COLO668 (cell line): Measurements from ENCODE around the gene ZNF143.
"Not testable (repeated sequence)": the region's sequence is repeated elsewhere in the genome, so short reads cannot be mapped to it uniquely, and the experiment has no call there.

Source experiments
- DNase-seq: peaks from one replicate; lab custom pipeline; 2025; ENCODE audit not compliant: unreplicated experiment; lab: John Stamatoyannopoulos, UW

ZNF143 gene

DNA sequence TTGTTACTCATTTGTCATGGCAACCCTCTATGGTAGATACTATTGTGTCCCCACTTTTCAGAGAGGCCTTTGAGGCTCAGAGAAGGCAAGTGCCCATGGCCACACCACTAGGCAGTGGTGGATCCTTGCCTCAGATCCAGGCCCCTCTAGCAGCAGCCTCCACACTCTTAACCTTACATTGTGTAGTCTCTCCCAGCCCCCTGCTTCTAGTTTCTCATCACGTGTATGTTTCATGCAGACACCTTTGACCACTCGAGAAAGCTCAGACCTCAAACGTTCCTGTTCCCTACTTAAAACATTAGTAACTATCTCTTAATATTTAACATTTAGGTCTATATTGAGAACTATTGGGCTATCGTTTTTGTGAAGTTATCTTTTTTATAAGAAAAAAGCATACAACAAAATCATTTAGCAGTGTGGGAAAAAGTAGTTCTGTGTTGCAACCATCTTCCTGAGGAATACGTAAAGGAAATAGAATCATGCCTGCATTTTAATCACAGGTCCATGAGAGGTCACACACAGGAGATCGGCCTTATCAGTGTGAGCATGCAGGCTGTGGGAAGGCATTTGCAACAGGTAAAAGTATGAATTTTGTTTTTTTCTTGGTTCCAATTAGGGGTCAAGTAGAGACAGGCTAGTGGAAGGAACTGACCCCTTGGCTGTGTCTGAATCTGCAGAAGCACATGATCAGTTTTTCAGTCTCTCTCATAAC, 35.1 kb downstream of the ZNF143 start:
- no peak for DNase-seq

DNA sequence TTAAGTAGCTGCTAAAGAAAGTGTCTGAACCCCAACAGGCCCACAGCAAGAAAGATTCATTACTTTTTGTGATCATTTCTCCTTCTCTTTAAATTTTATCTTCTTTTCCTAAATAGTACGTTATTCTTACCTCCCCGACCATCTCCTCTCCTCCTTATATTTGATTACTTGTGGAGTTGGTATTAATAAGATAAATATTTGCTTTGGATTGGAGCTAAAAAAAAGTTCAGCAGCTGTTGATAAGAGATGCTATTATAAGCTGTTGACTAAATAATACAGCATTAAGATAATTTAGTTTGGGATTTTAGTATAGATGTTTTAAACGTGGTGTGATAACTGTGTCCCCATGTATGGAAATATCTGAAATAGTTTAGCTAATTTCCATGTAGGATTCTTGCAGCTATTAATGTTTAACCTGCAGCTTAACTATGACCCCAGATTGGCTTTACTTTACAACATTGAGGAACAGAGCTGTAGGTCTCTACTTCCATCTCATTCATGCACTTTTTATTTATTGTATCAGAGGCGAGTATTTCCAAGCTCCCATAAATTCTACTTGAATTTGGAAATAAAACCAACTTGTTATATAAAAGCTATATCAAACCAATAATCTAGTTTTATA, 37.8 kb downstream of the ZNF143 start:
- DNase-seq, result no peak

DNA sequence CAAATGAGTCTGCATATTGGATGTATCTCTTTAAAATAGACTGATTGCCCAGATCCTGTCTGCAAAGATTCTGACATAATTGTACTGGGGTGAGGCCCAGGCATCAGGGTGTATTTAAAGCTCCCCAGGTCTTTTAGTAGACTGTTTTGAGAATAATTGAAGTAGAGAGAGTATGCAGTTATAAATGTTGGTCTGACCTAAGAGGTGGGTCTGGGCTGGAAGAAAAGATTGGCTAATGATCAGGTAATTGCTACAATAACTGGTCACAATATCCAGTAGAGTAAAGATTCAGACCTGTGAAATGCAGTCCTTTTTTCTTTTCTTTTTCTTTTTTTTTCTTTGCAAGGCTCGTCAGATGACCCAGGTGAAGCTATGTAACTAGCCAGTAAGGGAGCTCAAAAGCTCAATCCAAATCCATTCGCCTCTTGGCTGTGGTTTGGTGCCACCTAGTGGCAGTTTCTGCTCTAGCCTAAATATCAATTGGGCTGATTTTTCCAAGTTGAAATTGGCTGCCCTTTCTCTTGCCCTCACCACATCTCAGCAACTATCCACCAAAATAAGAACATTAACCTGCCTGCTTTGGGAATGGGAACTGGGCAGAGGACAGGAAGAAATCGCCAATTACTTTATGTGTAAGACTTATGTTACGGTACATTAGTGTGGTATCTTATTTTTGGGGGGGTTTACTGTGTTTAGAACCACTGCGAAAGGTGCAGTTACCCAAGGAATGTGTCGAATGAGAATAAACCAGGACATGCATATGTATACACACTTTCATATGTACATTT, 45.9 kb downstream of the ZNF143 start:
- DNase-seq, result peak; percentile 74

GRCh38 chr11:9507277-9507580, 46.4 kb downstream of the ZNF143 start:
- no peak for DNase-seq

DNA sequence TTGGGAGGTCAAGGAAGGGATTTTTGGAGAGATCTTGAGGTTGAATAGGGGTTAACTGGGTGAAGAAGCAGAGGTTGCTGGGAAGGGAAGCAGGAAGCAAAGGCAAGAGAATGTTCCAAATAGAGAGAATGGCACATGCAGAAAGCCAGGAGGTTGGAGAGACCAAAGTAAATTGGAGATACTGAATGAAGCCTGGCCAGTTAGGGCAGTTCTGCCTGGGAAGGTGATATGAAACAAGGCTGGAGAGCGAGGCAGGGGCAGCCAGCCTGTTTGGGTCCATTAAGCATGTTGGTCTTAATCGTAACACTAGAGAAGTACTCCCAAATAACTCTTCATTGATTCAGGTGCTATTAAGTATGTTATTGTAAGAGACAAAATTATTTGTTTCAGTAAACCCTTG, 48.2 kb downstream of the ZNF143 start:
- no peak for DNase-seq

DNA sequence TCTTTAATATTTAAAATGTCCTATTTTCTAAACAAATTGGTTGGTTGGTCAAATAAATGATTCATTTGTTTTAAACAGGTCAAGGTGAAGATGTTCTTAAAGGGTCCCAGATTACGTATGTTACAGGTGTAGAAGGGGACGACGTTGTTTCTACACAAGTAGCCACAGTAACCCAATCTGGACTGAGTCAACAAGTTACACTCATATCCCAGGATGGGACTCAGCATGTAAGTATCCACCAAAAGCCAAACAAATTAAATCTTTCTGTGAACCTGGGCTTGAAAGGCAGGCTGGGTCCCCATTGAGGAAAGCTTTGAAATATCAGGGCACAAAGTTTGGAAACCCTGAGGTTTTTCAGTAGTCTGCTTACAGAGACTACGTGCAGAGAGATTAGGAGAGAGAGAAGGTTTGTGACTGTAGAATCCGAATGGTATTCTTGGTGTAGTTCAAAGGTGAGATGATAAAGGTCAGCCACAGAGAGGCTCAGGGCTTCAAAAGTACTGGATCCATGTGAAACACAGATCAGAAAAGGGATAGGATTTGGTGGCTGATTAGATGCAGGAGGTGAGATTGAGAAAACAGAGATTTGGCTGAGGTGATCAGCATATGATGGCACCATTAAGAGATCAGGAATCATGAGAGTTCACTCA, 51.7 kb downstream of the ZNF143 start:
- no peak for DNase-seq

DNA sequence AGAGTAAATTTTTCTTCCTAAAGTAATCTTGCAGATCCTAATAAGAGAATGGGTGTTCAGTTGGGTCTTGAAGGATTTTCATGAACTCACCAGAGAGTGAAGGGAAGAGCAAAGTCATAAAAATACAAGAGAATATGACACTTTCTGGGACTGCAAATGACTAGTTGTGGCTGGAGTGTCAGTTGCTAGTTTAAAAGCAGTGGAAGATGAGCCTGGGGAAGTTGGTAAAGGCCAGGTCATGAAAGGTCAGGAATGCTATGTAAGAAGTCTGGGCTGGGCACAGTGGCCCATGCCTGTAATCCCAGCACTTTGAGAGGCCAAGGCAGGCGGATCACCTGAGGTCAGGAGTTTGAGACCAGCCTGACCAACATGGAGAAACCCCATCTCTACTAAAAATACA, 53.8 kb downstream of the ZNF143 start:
- not testable (repeated sequence) for DNase-seq

GRCh38 chr11:9516113-9516512, 55.3 kb downstream of the ZNF143 start:
- DNase-seq, result peak; percentile 23

GRCh38 chr11:9518835-9519410, 58.1 kb downstream of the ZNF143 start:
- no peak for DNase-seq

DNA sequence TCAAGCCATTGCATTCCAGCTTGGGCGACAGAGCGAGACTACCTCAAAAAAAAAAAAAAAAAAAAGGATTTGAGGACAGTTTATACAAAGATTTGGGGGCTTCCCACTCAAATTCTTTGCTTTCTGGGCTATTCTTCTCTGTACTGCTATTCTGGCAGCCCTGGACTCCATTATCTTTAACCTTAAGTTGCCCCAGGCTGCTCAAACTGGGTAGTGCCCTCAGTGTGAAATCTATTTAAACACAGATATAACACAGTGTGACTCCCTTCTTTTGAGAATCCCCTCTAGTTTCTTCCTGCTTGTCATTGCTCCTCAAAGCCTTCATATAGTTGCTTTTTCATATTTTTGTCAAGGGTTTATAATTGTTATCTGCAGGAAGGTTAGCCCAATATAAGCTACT, 63.2 kb downstream of the ZNF143 start:
- no peak for DNase-seq

- DNase-seq, result no peak
Observed at GRCh38 chr11:9525116-9525515, 64.3 kb downstream of the ZNF143 start.

- DNase-seq, result no peak
Observed at GRCh38 chr11:9527481-9528135, 66.8 kb downstream of the ZNF143 start.

DNA sequence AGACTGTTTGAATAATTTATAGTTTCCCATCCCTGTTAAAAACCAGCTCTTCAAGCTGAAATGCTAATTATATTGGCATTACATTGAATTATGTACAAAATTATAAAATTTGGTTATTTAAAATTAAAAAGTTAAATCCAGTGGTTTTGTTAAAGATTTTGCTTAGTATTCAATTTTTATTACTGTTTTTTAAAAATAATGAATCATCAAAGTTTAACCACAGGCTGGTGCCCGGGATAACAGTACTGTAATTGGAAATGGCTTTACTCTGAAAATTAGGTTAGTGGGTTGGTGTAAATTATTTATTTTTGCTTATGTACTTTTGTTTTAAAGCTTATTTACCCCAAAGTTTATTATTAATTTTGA, 67.3 kb downstream of the ZNF143 start:
- no peak for DNase-seq

DNA sequence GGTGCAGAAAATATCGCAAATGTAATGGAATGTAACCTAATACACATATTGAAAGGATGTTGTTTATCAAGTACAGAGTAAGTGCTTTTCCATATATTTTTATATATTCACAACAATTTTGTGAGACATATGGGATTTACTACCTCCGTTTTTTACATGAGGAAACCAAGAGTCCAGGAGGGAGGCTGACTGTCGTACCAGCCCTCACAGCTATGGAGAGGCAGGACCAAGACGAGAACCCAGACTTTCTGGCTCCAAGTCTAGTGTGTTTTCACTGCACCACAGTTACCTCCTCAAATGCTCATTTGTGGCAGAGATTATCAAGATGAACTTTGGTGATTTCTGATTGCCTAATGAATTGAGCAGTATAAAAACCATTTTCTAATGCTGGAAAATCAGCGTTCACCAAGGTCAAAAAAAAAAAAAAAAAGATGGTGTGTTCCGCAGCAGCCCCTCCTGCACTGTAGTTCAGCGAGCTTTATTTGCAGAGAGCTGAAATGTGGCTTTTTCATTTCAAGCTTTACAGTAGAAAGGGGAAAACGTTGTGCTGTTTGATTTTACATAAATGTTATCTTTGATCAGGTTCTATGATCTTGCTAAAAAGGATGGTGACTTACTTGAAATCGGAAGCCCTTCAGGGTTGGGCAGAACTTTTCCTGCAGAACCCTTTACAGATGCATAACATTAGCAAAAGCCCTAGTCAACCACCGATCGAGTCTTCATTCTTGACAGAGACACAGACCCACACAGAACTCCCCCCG, 67.9 kb downstream of the ZNF143 start:
- DNase-seq, result no peak

GRCh38 chr11:9529334-9529650, 68.5 kb downstream of the ZNF143 start:
- no peak for DNase-seq

GRCh38 chr11:9530020-9530621, 69.3 kb downstream of the ZNF143 start:
- no peak for DNase-seq

DNA sequence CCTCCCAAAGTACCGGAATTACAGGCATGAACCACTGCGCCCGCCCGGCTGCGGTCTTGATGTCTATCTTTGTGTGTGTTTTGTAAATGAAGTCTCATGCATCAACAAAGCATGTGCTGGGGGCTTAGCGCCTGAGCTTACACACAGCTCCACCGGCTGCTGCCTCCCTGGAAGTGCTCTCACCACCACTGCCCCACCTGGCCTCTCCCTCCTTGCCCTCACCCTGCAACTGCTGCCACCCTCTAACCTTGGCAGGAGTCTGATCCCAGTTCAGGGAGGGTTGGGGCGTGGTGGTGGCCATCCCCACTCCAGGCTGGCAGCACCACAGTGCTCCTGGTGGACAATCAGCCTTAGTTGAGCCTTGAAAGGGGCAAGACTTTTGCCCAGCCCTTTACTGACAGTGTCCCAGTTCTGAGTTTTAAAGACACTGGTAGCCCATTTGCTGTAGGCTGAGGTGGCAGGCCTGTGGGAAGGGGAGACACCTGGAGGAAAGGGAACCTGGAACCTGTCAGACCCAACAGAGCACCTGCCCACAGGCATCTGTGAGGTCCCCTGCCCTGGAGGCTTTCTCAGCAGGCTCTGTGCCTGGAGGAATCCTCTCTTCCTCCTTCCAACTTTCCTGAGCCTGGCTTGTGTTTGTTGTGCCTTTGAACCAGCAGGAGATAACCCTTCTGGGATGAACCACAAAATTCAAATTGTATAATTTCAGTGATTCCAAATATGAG, 70.3 kb downstream of the ZNF143 start:
- DNase-seq, result no peak

- no peak for DNase-seq
Observed at GRCh38 chr11:9533058-9533457, 72.2 kb downstream of the ZNF143 start.

DNA sequence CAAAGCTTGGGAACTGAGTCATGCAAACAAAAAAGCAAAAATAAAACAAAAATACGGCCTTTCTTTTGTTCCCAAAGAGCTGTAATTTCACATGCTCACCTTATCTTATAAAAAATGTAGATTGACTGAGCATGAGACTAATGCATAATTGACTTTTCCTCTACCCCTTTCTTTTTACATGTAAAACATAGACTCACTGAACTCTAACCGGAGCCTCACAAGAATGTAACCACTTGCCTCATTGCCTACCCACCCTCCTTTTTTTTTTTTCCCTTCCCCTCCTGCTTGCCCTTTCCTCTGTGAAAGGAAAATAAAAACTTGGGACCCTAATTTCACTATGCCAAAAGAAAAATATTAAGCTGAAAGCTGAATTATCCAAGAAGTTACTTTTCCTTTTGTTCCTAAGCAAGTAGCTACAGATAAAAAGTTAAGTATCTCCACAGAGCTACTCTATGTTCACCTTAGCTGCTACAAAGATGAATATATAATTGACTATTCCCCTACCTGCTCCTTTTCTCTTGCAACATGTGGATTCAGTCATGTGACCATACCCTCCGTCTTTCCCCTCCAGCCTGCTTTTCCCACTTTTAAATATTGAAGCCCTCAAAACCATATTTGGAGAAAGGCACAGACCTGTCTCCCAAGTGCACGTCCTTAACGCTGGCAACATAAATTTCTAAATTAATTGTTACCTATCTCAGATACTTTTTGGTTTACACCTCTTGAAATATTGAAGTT, 73.1 kb downstream of the ZNF143 start:
- no peak for DNase-seq
